Esophagus muscularis mucosa (tissue), 3 donors: ENCODE data around the gene NCKAP5.

Experiments used
- CTCF ChIP-seq, 3 experiments: fragments of 200-600 bp in 2 of 3; fragments of 450-650 bp in 1 of 3; sonication (generic) in 2 of 3; IDR thresholded peaks; one replicate each; pipeline ENCODE4 v1.5.1; 2017 to 2019; ENCODE audit warnings: antibody characterized with exemption in 3 of 3, mild to moderate bottlenecking in 2 of 3, moderate library complexity in 1 of 3
- POLR2AphosphoS5 ChIP-seq, 2 donors: sonication (generic); formaldehyde crosslinking; IDR thresholded peaks; one replicate each; pipeline ENCODE4 v1.6.1; 2017; ENCODE audit warnings: antibody characterized with exemption in 2 of 2

GRCh38 chr2:132740081-132740720, 828.1 kb downstream of the NCKAP5 start:
- TF ChIP-seq CTCF (IDR thresholded peaks at IDR 0.05) (no peak), POLR2AphosphoS5 (IDR thresholded peaks at IDR 0.05) (no peak)
